Kidney epithelial cell (primary cell): ENCODE measurements around the gene MRPS12. TPM values are rescaled to one million over a fixed set of nuclear protein-coding genes. Genes with fewer than 3 reads are reported as not detected.
"Not testable (repeated sequence)": the region's sequence is repeated elsewhere in the genome, so short reads cannot be mapped to it uniquely, and the experiment has no call there.

Source experiments
- DNase-seq: peaks from one replicate; pipeline ENCODE4 v3.0.0-alpha.2; 2010; ENCODE audit warnings: low read depth
- H3K27me3 ChIP-seq: 2 replicates; pipeline ENCODE4 v1.6.0; 2011; ENCODE audit warnings: low read length; ENCODE audit not compliant: control insufficient read depth, insufficient read depth
- H3K36me3 ChIP-seq: 2 replicates; pipeline ENCODE4 v1.5.1; 2011; ENCODE audit warnings: low read length; ENCODE audit not compliant: control insufficient read depth, insufficient read depth
- H3K4me3 ChIP-seq: 2 replicates; pipeline ENCODE4 v1.5.1; 2011; ENCODE audit warnings: low read depth, mild to moderate bottlenecking, control low read depth, low read length
- total RNA-seq: library from RNA; depleted of rRNA; stranded (reverse); fragments of >200 nt; gene quantifications from 2 replicates; pipeline ENCODE4 v1.2.3, GENCODE V29; 2015
- TF ChIP-seq, protein P1 (sequence below): IDR thresholded peaks from 2 replicates; pipeline ENCODE4 v1.5.1; 2011; ENCODE audit warnings: mild to moderate bottlenecking, moderate library complexity, low read length, control low read depth, inconsistent platforms; ENCODE audit not compliant: insufficient read depth, poor library complexity, severe bottlenecking

MRPS12 gene
- 53.8 and 67.1 TPM in 2 replicates for total RNA-seq

DNA sequence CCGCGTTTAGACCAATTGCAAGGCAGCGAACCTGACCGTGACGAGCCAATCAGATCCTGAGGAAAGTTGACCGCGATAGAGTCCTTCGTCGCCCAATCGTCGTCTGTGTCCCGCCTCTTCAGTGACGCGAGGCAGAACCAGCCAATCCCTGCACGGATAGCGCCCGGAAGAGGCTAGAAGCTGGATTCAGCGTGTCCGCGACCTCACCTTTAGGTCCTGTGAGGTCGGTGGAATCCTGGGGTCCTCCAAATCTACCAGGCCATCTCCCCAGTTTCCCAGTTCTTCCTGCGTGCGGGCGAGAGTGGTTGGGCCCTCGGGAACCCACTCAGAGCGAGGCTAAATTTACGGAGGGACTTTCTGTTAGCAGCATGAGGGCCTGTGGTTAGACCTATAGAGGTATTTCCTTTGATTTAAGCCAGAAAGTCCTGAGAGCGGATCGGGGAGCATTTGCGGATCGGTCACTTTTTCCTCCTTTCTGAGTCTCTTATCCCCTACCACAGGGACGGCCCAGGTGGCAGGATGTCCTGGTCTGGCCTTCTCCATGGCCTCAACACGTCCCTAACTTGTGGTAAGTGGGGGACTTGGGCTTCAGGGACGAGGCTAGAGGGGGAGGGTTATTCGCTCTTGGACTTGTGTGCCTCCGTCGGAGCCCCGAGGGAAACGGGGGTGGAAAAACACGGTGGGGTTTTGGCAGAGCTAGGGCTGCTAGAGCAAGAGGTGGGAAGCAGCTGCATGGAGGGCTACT is at the start of gene MRPS12:
Gene MRPS12, plus strand, starts transcription at position 169 of the 745 bp plus-strand sequence. Its CDS starts 351 bp downstream, at position 520.
- H3K36me3 ChIP-seq = peaks cover 1% of the 10 kb centered on the region
- peak; percentile 94 for DNase-seq

DNA sequence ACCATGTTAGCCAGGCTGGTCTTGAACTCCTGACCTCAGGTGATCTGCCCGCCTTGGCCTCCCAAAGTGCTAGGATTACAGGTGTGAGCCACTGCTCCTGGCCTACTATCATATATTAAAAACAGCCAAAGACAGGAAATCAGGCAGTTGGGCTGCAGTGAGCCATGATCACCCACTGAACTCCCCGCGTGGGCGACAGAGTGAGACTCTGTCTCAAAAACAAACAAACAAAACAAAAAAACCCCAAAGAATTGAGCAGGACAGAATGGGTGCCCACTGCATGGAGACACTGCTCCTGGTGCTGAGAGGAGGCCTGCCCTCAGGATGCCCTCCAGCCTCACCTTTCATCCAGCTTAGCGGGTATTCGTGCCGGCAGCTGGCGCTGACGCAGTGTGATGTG is 47.5 kb upstream of the MRPS12 start:
- no peaks in the 10 kb centered on the region for H3K27me3 ChIP-seq

More for the DNA sequence above, at the start of gene MRPS12:
- no peaks in the 10 kb centered on the region for H3K27me3 ChIP-seq
- peak within 1 kb of the TSS; percentile 51 for H3K4me3 ChIP-seq
- TF ChIP-seq, protein P1, sequence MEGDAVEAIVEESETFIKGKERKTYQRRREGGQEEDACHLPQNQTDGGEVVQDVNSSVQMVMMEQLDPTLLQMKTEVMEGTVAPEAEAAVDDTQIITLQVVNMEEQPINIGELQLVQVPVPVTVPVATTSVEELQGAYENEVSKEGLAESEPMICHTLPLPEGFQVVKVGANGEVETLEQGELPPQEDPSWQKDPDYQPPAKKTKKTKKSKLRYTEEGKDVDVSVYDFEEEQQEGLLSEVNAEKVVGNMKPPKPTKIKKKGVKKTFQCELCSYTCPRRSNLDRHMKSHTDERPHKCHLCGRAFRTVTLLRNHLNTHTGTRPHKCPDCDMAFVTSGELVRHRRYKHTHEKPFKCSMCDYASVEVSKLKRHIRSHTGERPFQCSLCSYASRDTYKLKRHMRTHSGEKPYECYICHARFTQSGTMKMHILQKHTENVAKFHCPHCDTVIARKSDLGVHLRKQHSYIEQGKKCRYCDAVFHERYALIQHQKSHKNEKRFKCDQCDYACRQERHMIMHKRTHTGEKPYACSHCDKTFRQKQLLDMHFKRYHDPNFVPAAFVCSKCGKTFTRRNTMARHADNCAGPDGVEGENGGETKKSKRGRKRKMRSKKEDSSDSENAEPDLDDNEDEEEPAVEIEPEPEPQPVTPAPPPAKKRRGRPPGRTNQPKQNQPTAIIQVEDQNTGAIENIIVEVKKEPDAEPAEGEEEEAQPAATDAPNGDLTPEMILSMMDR = no peak

DNA sequence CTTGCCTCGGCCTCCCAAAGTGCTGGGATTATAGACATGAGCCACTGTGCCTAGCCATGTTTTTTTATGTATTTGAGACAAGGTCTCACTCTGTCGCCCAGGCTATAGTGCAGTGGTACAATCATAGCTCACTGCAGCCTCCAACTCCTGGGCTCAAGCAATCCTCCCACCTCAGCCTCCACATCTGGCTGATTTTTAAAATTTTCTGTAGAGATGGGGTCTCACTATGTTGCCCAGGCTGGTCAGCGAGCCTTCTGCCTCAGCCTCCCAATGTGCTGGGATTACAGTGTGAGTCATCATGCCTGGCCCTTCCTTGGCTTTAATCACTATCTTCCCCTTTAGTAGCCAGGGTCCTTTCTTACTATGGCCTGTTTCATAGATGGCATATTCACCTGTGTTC is 46.1 kb upstream of the MRPS12 start:
- not testable (repeated sequence) for H3K4me3 ChIP-seq, DNase-seq, H3K27me3 ChIP-seq, H3K36me3 ChIP-seq

More for the DNA sequence above, 47.5 kb upstream of the MRPS12 start:
- DNase-seq = no peak
- TF ChIP-seq, protein P1 = no peak
- H3K4me3 ChIP-seq = no peak overlapping the region
- peaks cover 1% of the 10 kb centered on the region for H3K36me3 ChIP-seq

DNA sequence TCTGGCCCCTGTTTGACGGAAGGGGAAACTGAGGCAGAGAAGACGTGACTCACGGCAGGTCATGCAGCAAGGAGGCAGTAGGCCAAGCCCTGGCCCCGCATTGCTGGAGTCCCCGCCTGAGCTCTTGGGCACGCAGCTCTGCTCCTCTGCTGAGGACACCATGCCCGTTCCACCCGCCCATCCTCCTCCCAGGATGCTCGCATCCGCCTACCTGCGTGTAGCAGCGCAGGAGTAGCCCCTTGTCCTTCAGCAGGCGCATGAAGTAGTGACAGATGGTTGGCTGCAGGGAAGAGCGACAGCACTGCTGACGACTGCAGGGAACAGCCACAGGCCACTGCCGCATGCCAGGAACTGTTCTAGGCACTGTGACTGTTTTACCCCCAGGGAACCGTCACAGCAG is 41.9 kb upstream of the MRPS12 start:
- TF ChIP-seq, protein P1 = no peak
- no peak overlapping the region for H3K4me3 ChIP-seq
- peaks cover 1% of the 10 kb centered on the region for H3K36me3 ChIP-seq
- no peaks in the 10 kb centered on the region for H3K27me3 ChIP-seq
- no peak for DNase-seq

DNA sequence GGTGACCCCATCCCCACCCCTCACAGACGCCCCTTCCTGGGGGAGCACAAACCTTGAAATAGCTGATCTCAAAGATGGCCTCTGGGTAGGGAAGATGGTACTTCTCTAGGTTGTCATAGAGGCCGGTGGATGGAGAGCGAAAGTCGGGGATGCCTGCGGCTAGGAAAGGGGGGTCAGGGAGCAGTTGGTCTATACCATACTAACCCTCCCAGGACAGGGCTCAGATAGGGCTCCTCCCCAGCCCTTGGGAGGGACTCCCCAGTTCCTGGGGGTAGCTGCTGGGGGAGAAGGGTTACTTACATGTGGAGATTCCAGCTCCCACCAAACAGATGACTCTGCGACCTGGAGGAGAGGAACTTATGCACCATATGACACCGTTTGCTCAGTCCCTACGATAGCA is 40.9 kb upstream of the MRPS12 start:
- DNase-seq = no peak

DNA sequence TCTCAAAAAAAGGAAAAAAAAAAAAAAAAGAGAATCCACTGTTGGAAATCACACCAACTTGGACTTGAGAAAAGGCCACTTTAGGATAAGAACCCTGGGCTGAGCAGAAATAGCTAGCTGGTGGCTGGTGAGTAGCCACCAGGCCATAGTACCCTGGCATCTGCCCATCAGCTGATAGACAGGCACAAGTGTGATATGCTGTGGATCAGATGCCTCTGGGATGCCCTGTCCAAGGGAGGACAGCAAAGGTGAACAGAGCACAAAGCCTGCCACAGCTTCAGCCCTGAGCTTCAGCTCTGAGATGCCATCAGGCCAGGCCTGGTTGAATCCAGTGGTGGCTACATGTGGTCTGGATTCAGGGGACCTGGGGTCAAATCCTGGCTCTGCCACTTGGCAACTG is 40.1 kb upstream of the MRPS12 start:
- DNase-seq = no peak
- TF ChIP-seq, protein P1 = no peak
- H3K4me3 ChIP-seq = no peak overlapping the region
- H3K36me3 ChIP-seq = peaks cover 1% of the 10 kb centered on the region
- H3K27me3 ChIP-seq = no peaks in the 10 kb centered on the region

More for the DNA sequence above, 40.9 kb upstream of the MRPS12 start:
- H3K27me3 ChIP-seq = no peaks in the 10 kb centered on the region
- TF ChIP-seq, protein P1 = no peak
- no peak overlapping the region for H3K4me3 ChIP-seq
- peaks cover 1% of the 10 kb centered on the region for H3K36me3 ChIP-seq
